Measurements from ENCODE around the gene DDX31.
"Not testable (repeated sequence)": the region's sequence is repeated elsewhere in the genome, so short reads cannot be mapped to it uniquely, and the experiment has no call there.

The DDX31 gene

GRCh38 chr9:132669698-132670456 is at the start of gene DDX31:
DDX31 (minus strand) TSS chr9:132669983; CDS start chr9:132669934, 49 bp downstream.
- DNase-seq (ENCODE audit: insufficient read length, low spot score) (peak; percentile 68), FAIRE-seq (no peak)
- TF ChIP-seq, protein P1, sequence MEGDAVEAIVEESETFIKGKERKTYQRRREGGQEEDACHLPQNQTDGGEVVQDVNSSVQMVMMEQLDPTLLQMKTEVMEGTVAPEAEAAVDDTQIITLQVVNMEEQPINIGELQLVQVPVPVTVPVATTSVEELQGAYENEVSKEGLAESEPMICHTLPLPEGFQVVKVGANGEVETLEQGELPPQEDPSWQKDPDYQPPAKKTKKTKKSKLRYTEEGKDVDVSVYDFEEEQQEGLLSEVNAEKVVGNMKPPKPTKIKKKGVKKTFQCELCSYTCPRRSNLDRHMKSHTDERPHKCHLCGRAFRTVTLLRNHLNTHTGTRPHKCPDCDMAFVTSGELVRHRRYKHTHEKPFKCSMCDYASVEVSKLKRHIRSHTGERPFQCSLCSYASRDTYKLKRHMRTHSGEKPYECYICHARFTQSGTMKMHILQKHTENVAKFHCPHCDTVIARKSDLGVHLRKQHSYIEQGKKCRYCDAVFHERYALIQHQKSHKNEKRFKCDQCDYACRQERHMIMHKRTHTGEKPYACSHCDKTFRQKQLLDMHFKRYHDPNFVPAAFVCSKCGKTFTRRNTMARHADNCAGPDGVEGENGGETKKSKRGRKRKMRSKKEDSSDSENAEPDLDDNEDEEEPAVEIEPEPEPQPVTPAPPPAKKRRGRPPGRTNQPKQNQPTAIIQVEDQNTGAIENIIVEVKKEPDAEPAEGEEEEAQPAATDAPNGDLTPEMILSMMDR (IDR thresholded peaks at IDR 0.05; ENCODE audit: insufficient read depth, missing control alignments), result no peak

DNA sequence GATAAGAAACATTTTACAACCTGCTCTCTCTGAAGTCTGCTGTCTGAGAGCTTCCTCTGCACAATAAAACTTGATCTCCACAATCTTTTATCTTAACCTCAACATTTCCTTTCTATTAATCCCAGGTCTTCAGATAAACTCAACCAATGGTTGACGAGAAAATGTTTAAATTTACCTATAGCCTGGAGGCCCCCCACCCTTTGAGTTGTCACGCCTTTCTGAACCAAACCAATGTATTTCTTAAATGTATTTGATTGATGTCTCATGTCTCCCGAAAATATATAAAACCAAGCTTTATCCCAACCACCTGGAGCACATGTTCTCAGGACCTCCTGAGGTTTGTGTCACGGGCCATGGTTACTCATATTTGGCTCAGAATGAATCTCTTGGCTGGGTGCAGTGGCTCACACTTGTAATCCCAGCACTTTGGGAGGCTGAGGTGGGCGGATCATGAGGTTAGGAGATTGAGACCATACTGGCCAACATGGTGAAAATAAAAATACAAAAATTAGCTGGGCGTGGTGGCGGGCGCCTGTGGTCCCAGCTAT is 48.7 kb upstream of the DDX31 start:
- DNase-seq (ENCODE audit: insufficient read length, low spot score); FAIRE-seq: not testable (repeated sequence)

DNA sequence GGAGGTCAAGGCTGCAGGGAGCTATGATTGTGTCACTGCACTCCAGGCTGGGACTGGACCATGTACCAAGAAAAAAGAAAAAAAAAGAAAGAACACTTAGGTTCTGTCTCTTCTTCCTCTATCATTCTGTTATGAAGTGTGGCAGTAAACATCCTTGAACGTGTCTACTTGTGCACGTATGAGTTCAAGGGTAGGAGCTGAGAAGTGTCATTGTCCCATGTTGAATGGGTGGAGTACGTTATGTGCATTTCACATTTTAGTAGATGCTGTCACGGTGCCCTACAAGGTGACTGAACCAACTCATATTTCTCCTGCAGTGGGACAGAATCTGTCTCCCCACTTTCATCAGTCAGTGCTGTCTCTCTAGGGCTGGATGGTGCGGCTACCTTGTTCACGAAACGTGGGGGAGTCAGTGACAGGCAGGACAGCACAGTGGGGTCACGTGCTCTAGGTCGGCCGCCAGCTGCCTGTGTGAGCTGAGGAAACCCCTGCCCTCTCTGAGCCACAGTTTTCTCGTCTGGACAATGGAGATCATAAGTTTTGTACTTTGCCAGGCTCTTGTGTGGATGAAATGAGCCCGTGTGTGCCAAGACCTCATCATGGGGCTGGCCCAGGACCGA is 47.7 kb upstream of the DDX31 start:
- TF ChIP-seq, protein P1 (IDR thresholded peaks at IDR 0.05; ENCODE audit: insufficient read depth, missing control alignments), result no peak
- DNase-seq (ENCODE audit: insufficient read length, low spot score) (no peak), FAIRE-seq (no peak)

DNA sequence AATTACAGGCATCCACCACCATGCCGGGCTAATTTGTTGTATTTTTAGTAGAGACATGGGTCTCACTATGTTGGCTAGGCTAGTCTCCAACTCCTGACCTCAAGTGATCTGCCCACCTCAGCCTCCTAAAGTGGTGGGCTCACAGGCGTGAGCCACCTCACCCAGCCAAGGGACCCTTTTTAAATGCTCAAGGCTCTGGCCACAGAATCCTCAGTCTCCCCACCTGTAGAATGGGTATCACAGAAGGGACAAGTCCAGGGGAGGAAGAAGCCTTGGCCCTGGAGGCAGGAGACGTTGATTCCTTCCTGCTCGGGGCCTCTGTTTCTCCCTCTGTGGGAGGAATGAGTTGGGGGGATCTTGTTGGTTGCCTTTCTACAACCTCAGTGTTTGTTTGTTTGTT is 46.2 kb upstream of the DDX31 start:
- TF ChIP-seq, protein P1 (IDR thresholded peaks at IDR 0.05; ENCODE audit: insufficient read depth, missing control alignments), result no peak
- FAIRE-seq, result no peak
- DNase-seq (ENCODE audit: insufficient read length, low spot score), result no peak

DNA sequence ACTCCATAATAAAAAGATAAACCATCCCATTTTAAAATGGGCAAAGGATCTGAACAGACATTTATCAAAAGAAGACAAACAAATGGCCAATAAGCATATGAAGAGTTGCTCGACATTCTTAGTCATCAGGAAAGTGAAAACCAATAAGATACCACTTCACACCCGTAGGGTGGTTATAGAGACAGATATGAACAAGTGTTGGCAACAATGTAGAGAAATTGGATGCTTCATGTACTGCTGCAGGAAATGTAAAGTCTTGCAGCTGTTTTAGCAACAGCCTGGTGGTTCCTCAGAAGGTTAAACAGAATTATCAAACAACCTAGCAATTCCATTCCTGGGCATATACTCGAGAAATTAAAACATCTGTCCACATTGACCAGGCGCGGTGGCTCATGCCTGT is 43.0 kb upstream of the DDX31 start:
- TF ChIP-seq, protein P1 (IDR thresholded peaks at IDR 0.05; ENCODE audit: insufficient read depth, missing control alignments), result no peak
- DNase-seq (ENCODE audit: insufficient read length, low spot score) (no peak), FAIRE-seq (no peak)

GRCh38 chr9:132711846-132712245 is 42.1 kb upstream of the DDX31 start:
- TF ChIP-seq, protein P1 (IDR thresholded peaks at IDR 0.05; ENCODE audit: insufficient read depth, missing control alignments), result no peak
- no peak for FAIRE-seq
- no peak for DNase-seq (ENCODE audit: insufficient read length, low spot score)

DNA sequence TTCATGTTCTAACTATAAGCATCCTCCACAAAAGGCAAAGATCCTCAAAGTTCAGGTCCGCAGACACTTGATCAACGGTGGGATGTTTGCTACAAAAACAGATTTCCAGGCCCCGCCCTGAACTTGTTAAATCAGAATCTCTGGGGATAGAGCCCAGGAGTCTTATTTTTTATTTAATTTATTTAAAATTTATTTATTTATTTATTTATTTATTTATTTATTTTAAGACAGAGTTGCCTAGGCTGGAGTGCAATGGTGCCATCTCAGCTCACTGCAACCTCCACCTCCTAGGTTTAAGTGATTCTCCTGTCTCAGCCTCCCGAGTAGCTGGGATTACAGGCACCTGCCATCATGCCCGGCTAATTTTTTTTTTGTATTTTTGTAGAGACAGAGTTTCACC is 41.4 kb upstream of the DDX31 start:
- not testable (repeated sequence) for DNase-seq (ENCODE audit: insufficient read length, low spot score); FAIRE-seq

DNA sequence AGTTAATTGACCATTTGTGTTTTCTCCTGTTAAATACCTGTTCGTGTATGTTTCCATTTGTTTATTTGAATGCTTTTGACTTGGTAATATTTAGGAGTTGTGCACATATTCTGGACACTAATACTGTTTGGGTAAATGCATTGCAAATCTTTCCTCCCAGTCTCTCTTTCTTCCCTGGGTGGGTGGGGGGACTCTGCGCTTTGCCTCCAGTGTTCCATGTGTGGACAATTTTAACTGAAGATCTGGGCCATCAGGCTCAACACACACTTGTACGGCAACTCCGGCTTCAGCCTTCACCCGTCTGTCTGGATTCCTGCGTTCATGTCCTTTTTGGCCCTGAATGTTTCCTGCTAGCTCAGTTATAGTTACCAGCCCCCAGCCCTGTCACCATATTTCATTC is 40.5 kb upstream of the DDX31 start:
- FAIRE-seq, result no peak
- TF ChIP-seq, protein P1 (IDR thresholded peaks at IDR 0.05; ENCODE audit: insufficient read depth, missing control alignments), result no peak
- no peak for DNase-seq (ENCODE audit: insufficient read length, low spot score)

Measured in D721Med (cell line).